Germinal center (tissue), 1 donor: Measurements from ENCODE around the gene SDR9C7.

Source experiments
- DNase-seq: peaks from one replicate; pipeline ENCODE4 v3.0.0; 2012; ENCODE audit warnings: mixed read lengths, low spot score

The SDR9C7 gene

DNA sequence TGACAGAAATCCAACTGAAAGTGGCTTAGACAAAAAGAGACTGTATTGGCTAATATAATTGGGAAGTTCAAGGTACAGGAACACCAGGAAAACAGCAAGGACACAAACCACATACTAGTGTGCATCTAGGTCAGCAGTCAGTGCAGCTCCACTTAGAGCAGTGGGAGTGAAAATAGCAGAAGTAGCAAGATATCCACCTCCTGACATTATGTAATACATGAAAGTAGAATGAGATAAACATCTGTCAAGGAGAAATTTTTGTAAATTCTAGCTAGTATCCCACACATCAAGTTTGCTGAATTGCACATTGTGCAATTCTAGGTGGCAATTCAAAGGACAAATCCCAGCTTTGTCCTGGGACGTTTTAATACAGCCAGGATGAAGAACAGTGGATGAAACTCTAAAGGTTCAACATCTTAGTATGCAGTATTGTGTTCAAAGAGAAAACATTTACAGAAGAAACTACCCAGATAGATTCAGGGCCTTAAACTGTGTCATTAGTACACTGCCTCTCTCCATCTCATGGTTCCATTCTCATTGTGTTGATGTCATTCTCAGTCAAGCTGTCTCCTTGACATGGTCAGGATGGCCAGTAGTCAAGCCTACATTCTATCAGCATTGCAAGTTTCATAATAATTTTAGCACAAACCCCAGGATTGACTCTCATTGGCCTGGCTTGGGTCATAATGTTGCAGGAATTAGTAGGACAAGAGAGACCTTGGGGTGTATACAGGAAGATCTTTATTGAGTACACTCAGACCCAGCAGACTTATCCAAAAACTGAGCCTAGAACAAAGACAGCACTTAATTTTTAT, 56.8 kb downstream of the SDR9C7 start:
- no peak for DNase-seq

DNA sequence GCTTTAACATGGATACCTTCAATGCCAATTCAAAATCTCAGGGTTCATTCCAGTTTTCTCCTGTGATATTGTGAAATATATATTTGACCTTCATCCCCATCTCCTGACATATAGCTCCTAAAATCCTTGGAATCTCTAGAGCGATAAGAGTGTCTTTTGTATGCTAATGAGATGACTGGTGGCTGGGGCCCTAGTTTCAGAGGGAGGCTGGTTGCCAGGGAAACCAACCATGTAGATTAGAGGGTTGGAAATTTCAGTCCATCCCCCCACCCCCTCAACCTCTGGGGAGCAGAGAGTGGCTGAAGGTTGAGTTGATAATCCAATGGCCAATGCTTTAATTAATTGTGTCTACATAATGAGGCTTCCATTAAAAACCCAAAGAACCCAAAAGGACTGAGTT, 59.4 kb downstream of the SDR9C7 start:
- DNase-seq = no peak

- no peak for DNase-seq
Measured at GRCh38 chr12:56873382-56873781, 60.8 kb downstream of the SDR9C7 start.
